GM12864 (cell line): ENCODE results near the gene TMEM123.

Experiments used
- DNase-seq: peaks from one replicate; pipeline ENCODE4 v3.0.0-alpha.2; 2011; ENCODE audit warnings: low read depth
- H3K4me3 ChIP-seq: 2 replicates; pipeline ENCODE4 v1.5.1; 2011; ENCODE audit warnings: mild to moderate bottlenecking, low read depth, low read length, control low read depth
- CTCF ChIP-seq: IDR thresholded peaks from 2 replicates; pipeline ENCODE4 v1.5.1; 2011; ENCODE audit warnings: low read depth, mild to moderate bottlenecking, moderate library complexity, low read length, control low read depth, inconsistent platforms; ENCODE audit errors: missing control alignments

TMEM123 gene

DNA sequence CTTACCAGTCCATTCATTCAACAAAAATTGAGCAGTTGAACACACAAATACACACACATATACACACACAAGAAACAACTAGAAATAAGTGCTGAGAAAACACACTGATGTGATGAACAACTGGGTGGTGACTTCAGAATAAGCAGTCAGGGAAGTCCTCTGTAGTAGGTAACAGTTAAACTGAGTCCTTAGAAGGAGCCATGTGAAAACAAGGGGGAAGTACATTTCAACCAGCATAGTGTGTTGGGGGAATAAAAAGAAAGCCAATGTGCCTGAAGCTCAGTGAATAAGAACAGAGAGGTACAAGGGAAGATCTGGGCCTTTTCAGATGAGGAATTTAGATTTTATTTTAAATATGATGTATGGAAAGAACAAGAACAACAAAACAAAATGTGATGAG is 6.8 kb upstream of the TMEM123 start:
- no peak overlapping the region for H3K4me3 ChIP-seq
- DNase-seq = no peak
- no peak for TF ChIP-seq CTCF

DNA sequence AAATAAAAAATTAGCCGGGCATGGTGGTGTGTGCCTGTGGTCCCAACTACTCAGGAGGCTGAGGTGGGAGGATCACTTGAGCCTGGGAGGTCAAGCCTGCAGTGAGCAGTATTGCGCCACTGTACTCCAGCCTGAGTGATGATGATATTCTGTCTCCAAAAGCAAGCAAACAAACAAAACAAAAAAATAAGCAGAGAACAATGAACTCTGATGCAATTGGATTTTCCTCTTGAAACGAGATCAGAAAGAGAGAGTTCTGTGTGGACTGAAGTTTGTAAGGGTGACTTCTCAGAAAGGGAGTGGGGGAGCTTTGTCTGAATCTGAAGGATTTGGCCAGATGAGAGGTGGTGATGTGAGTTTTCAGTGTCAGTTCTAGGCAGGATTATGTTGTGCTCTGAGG is 6.0 kb upstream of the TMEM123 start:
- H3K4me3 ChIP-seq = no peak overlapping the region
- no peak for TF ChIP-seq CTCF
- DNase-seq = no peak

DNA sequence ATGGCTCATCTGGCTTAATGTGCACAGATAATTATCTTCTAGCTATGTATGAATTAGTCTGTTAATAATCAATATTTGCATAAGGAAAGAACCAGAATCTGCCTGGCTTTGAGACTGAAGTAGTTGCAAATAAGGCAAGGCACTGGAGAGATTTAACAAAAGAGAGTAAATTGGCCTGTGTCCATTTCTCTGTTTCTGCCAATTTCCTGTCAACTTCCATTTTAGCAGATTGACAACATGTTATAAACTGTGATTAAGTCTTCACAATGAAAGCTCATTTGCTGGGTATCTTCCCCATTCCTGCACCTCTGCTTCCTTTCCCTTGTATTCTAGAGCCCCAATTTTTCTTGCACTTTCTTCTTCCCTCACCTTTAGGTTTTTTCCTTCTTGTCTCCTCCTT is 5.3 kb upstream of the TMEM123 start:
- H3K4me3 ChIP-seq = no peak overlapping the region
- no peak for TF ChIP-seq CTCF
- no peak for DNase-seq

GRCh38 chr11:102457056-102457677 is 4.6 kb upstream of the TMEM123 start:
- no peak for TF ChIP-seq CTCF
- H3K4me3 ChIP-seq = no peak overlapping the region
- no peak for DNase-seq

GRCh38 chr11:102456381-102456780 is 3.8 kb upstream of the TMEM123 start:
- no peak for TF ChIP-seq CTCF
- no peak overlapping the region for H3K4me3 ChIP-seq
- no peak for DNase-seq

GRCh38 chr11:102453921-102454320 is 1.4 kb upstream of the TMEM123 start:
- no peak for DNase-seq
- no peak for TF ChIP-seq CTCF
- H3K4me3 ChIP-seq = no peak overlapping the region

DNA sequence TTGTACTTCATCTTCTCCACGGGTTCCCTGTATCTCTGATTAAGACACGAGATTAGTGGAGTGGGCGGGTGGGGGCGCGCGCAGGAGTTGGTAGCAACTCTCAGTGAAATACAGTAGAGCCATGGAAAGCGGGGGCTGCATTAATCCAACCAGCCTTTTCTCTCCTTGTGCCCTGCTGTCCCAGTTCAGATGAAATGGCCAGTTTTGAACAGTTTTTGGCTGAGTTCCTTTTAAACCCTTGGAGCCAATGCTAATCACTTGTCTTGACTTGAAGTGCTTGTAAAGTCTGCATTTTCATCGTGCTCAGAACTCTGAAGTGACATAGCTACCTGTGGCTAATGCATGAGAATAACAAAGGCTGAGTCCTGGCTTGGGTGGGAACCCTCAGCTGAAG is 734 bp upstream of the TMEM123 start:
- peak overlapping the region; percentile 84 for H3K4me3 ChIP-seq
- DNase-seq = no peak
- TF ChIP-seq CTCF = no peak
